OCI-LY1 (cell line): Measurements from ENCODE around the gene FGF11.

ENCODE experiments used
- EZH2 ChIP-seq: fragments of 200-600 bp; sonication (generic), shearing (Covaris generic); IDR thresholded peaks from 2 replicates; pipeline ENCODE4 v1.8.0; 2017; ENCODE audit warnings: borderline replicate concordance, mixed run types, mild to moderate bottlenecking, antibody characterized with exemption, low read length, moderate library complexity, mixed read lengths
- TF ChIP-seq, protein P1 (sequence below): fragments of 200-600 bp; sonication (generic), shearing (Covaris generic); IDR thresholded peaks from 2 replicates; pipeline ENCODE4 v1.5.1; 2017; ENCODE audit warnings: mild to moderate bottlenecking, antibody characterized with exemption, low read length, moderate library complexity, mixed read lengths

DNA sequence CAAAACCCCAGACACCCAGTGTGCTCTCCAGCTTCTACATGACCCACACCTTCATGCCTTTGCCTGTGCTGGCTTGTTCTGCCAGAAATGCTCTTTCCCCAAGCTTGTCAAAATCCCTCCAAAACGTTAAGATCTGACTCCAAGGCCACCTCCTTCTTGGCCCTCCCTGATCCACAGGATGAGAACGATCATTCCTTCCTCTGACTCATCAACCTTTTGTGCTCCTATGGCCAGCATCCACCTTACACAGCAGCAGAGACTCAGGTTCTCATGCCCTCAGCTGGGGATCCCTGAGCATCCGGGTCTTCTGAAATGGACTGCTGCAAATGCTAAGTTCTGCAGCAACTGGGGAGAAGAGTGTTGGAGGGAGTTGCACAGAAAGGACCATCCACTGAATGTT lies 37.2 kb downstream of the FGF11 start:
- TF ChIP-seq, protein P1, sequence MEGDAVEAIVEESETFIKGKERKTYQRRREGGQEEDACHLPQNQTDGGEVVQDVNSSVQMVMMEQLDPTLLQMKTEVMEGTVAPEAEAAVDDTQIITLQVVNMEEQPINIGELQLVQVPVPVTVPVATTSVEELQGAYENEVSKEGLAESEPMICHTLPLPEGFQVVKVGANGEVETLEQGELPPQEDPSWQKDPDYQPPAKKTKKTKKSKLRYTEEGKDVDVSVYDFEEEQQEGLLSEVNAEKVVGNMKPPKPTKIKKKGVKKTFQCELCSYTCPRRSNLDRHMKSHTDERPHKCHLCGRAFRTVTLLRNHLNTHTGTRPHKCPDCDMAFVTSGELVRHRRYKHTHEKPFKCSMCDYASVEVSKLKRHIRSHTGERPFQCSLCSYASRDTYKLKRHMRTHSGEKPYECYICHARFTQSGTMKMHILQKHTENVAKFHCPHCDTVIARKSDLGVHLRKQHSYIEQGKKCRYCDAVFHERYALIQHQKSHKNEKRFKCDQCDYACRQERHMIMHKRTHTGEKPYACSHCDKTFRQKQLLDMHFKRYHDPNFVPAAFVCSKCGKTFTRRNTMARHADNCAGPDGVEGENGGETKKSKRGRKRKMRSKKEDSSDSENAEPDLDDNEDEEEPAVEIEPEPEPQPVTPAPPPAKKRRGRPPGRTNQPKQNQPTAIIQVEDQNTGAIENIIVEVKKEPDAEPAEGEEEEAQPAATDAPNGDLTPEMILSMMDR: no peak
- no peak for TF ChIP-seq EZH2
